DMS153 (cell line): ENCODE results near the gene VAMP7.
"Not testable (repeated sequence)": the region's sequence is repeated elsewhere in the genome, so short reads cannot be mapped to it uniquely, and the experiment has no call there.

Experiments
- DNase-seq: peaks from one replicate; lab custom pipeline; 2025; lab: John Stamatoyannopoulos, UW

VAMP7 gene

DNA sequence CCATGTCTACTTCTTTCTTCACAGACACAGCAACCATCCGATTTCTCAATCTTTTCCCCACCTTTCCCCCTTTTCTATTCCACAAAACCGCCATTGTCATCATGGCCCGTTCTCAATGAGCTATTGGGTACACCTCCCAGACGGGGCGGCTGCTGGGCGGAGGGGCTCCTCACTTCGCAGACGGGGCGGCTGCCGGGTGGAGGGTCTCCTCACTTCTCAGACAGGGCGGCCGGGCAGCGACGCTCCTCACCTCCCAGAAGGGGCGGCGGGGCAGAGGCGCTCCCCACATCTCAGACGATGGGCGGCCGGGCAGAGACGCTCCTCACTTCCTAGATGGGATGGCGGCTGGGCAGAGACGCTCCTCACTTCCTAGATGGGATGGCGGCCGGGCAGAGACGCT lies 26.5 kb downstream of the VAMP7 start:
- DNase-seq, result not testable (repeated sequence)

DNA sequence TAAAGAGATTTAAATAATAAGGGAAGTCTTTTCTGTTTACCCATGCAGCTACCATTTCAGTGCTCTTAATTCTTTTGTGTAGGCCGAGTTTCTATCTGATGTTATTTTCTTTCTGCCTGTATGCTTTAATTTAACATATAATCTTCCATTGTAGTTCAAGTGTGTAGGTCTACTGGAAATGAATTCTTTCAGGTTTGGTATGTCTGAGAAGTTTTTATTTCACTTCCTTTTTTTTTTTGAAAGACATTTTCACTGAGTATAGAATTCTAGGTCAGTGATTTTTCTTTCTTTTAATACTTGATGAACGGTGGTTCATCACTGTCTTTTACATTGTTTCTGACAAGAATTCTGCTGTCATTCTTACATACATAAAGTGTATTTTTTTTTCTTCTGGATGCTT lies 42.1 kb downstream of the VAMP7 start:
- DNase-seq, result no peak

DNA sequence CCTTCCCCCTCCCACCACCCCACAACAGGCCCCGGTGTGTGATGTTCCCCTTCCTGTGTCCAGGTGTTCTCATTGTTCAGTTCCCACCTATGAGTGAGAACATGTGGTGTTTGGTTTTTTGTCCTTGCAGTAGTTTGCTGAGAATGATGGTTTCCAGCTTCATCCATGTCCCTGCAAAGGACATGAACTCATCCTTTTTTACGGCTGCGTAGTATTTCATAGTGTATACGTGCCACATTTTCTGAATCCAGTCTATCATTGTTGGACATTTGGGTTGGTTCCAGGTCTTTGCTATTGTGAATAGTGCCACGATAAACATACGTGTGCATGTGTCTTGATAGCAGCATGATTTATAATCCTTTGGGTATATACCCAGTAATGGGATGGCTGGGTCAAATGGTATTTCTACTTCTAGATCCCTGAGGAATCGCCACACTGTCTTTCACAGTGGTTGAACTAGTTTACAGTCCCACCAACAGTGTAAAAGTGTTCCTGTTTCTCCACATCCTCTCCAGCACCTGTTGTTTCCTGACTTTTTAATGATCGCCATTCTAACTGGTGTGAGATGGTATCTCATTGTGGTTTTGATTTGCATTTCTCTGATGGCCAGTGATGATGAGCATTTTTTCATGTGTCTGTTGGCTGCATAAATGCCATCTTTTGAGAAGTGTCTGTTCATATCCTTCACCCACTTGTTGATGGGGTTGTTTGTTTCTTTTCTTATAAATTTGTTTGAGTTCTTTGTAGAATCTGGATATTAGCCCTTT lies 49.9 kb downstream of the VAMP7 start:
- not testable (repeated sequence) for DNase-seq

GRCh38 chrX:155938132-155938531 lies 57.0 kb downstream of the VAMP7 start:
- no peak for DNase-seq

DNA sequence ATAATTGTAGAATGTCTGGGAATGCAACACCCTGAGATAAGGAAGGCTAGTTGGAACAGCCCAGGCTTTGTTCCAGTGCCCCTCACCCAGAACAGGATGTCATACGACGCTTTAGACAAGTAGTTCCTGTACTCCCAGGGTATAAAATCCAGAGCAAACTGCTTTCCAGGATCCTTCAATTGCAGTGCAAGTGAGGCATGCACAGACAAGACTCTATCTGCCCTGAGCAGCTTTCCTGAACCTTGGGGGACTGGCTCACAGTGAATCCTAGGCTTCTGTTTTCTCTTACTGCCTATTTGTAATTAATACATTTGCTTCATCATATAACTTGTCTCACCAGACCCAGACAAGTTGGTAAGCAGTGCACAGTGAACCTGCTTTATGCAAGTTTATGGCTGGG lies 68.0 kb downstream of the VAMP7 start:
- DNase-seq, result no peak

- no peak for DNase-seq
Observed at GRCh38 chrX:155951237-155951789, 70.2 kb downstream of the VAMP7 start.

- DNase-seq, result no peak
Observed at GRCh38 chrX:155953055-155953454, 71.9 kb downstream of the VAMP7 start.

DNA sequence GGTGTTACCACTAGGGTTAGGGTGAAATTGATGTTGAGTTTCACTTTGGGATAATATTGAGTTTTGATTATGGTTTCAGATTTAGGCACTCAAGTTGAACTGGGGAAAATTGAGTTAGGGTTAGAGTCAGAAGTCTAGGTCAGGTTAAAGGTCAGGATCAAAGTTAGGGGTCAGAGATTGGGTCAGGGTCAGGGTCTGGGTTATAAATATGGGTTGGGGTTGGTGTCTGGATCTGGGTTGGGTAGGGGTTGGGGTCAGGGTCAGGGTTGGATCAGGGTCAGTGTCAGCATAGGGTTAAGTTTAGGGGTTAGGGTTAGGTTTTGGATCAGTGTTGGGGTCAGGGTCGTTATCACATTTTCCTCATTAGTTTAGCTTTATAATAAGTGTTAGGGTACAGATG lies 73.6 kb downstream of the VAMP7 start:
- no peak for DNase-seq

GRCh38 chrX:155956099-155956498 lies 75.0 kb downstream of the VAMP7 start:
- DNase-seq, result no peak

- DNase-seq, result no peak
Observed at GRCh38 chrX:155956649-155957048, 75.5 kb downstream of the VAMP7 start.

- no peak for DNase-seq
Observed at GRCh38 chrX:155957843-155958242, 76.7 kb downstream of the VAMP7 start.

DNA sequence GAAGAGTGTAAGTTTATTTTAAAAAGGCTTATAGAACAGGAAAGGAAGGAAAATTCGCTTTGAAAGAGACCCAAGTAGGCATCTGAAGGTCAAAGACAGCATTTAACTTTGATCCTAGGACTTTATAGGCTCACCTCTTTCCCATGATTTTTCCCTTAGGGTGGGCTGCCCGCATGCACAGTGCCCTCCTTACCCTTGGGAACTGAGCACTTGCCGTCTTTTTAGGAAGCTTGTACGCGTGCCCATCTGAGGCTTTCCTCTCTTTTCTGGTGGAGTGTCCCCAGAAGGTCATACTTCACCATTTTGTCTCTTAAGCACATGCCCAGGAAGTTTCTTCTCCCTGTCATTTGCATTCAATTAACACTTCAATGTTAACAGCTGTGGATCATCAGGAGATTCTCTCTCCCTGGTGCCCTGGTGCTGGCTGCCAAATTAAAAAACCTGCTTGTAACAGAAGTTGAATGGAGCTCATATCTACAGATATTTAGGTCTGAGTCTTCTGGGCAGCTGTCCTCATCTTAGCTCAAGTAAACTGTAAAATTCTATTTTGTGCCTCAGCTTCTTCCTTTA lies 78.0 kb downstream of the VAMP7 start:
- no peak for DNase-seq

- no peak for DNase-seq
Observed at GRCh38 chrX:155962906-155963305, 81.8 kb downstream of the VAMP7 start.

- no peak for DNase-seq
Observed at GRCh38 chrX:155966876-155967275, 85.7 kb downstream of the VAMP7 start.

- no peak for DNase-seq
Observed at GRCh38 chrX:155967653-155968325, 86.6 kb downstream of the VAMP7 start.

DNA sequence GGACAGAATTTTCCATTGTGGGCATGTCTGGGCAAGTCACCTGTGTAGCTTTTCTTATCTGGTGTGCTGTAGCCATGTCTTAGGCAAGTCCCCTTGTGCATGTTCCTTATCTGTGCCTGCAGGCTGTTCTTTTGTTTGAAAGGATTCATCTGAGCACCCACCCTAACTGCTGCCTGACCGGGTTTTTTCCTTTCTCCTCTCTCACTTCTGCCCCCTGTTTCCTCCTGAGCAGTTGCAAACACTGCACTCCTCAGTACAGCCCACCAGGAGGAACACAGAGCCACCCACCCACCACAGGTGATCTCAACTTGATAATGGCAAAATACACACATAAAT lies 87.1 kb downstream of the VAMP7 start:
- no peak for DNase-seq

- DNase-seq, result no peak
Observed at GRCh38 chrX:155968791-155969190, 87.6 kb downstream of the VAMP7 start.

GRCh38 chrX:155971658-155972057 lies 90.5 kb downstream of the VAMP7 start:
- not testable (repeated sequence) for DNase-seq

- DNase-seq, result not testable (repeated sequence)
Observed at GRCh38 chrX:155972241-155972640, 91.1 kb downstream of the VAMP7 start.

DNA sequence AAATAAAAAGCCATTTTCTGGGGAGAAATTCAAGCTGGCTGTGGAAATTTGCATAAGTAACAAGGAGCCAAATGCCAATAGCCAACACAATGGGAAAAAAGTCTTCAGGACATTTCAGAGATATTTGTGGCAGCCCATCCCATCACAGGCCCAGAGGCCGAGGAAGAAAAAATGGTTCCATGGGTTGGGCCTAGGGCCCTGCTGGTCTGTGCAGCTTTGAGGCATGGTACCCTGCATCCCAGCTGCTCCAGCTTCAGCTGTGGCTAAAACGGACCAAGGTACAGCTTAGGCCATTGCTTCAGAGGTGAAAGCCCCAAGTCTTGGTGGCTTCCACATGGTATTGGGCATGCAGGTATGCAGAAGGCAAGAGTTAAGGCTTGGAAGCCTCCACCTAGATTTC lies 102.2 kb downstream of the VAMP7 start:
- DNase-seq, result no peak

DNA sequence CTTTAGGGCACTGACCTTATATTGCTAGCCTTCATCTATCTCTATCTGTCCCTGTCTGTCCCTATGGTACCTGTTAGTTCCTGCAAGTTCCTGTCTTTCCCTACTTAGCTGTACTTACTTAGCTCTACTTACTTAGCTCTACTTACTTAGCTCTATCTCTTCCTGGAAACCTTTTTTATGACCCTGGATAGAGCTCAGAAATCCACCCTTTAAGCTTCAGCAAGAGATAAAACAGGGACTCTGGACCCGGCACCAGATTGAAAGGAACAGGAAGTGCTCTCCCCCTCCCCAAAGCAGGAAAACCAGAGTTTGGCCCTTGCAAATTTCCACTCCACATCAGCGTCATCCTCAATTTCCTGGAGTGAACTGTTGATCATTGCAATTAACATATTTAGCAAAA lies 104.1 kb downstream of the VAMP7 start:
- no peak for DNase-seq

GRCh38 chrX:155986995-155987394 lies 105.8 kb downstream of the VAMP7 start:
- DNase-seq, result not testable (repeated sequence)

GRCh38 chrX:155988859-155989258 lies 107.7 kb downstream of the VAMP7 start:
- DNase-seq, result no peak
